T-helper 2 cell treated with Interferon-gamma antibody and Interleukin-4, amounts not matched to agents 5 μg/mL and 100 μg/mL, for 36 hours (primary cell): ENCODE data around the gene PPP2R5D.

Source experiments
- DNase-seq: peaks from one replicate; pipeline ENCODE4 v3.0.0; 2021; ENCODE audit warnings: low spot score
- H3K27ac Mint-ChIP-seq: one replicate; pipeline ENCODE4 v1.8.0; 2021; ENCODE audit warnings: mild to moderate bottlenecking, mixed read lengths
- H3K27me3 Mint-ChIP-seq: one replicate; pipeline ENCODE4 v1.8.0; 2021; ENCODE audit warnings: low read depth, mixed read lengths
- H3K36me3 Mint-ChIP-seq: one replicate; pipeline ENCODE4 v1.8.0; 2021; ENCODE audit warnings: low read depth, mixed read lengths
- H3K4me1 Mint-ChIP-seq: one replicate; pipeline ENCODE4 v1.8.0; 2021; ENCODE audit warnings: low read depth, mixed read lengths
- H3K4me3 Mint-ChIP-seq: one replicate; pipeline ENCODE4 v1.8.0; 2022; ENCODE audit warnings: mild to moderate bottlenecking, moderate library complexity, mixed read lengths
- H3K9me3 Mint-ChIP-seq: one replicate; pipeline ENCODE4 v1.8.0; 2021; ENCODE audit warnings: mixed read lengths

Gene PPP2R5D

DNA sequence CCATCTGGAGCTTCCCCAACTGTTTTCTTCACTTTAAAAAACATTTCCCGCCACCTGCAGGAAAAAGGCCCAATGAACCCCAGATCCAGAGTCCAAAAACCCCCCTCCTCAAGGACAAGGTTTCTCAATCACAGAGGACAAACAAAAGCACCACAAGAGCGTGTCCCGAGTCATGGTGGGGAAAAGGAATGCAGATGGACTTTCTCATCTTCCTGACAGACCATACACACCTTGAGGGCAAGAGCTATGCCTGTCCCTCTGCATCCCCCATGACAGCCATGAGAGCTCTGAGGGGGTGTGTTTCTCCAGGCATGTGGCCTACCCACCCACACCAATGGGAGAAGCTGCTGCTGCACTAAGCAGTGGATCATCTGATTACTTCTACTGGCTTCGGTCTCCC is 14.4 kb upstream of the PPP2R5D start:
- peaks cover 22% of the 10 kb centered on the region for H3K36me3 Mint-ChIP-seq
- H3K4me1 Mint-ChIP-seq, result peaks cover 2% of the 10 kb centered on the region
- H3K9me3 Mint-ChIP-seq, result no peaks in the 10 kb centered on the region
- no peak overlapping the region for H3K27ac Mint-ChIP-seq
- DNase-seq, result no peak
- no peak overlapping the region for H3K4me3 Mint-ChIP-seq
- no peaks in the 10 kb centered on the region for H3K27me3 Mint-ChIP-seq

DNA sequence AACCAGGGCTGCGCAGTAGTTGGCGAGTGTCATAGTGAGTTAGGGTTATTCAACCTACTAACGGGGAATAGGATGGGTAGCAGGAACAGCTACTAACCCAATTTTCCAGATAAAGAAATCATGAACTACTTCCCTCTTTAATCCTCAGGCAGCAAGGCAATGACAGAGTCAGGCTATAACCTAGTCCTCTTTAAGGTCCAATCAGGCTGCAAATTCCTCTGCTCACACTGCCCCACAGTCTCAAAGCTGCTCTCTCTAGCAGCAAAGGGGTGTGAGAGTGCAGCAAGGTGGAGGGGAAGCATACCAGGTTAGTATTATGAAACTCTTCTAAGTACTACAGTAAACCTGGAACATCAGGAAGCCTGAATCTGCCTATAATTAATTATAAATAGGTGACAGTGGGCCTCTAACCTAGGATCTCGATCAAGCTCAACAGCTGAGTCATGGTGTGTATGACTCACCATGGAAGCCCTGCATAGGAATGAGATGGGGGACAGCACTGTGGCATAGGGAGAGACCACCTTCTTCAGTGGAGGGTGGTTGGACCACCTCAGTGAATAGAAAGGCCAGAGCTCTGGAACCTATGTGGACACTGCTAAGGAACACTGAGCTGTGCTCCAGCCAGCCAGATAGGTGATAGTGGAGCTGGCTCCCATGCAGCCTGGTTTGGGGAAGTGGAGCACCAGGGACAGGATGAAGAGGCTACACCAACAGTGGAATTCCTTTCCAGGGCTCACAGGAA is 13.3 kb upstream of the PPP2R5D start:
- Mint-ChIP-seq H3K4me3 (no peak overlapping the region), H3K4me1 (peaks cover 4% of the 10 kb centered on the region), H3K27ac (peak overlapping the region; percentile 26), H3K9me3 (no peaks in the 10 kb centered on the region), H3K36me3 (peaks cover 19% of the 10 kb centered on the region), H3K27me3 (no peaks in the 10 kb centered on the region)
- DNase-seq, result no peak

GRCh38 chr6:42971746-42972327 is 12.5 kb upstream of the PPP2R5D start:
- H3K27me3 Mint-ChIP-seq, result no peaks in the 10 kb centered on the region
- H3K4me1 Mint-ChIP-seq, result peaks cover 5% of the 10 kb centered on the region
- peaks cover 22% of the 10 kb centered on the region for H3K36me3 Mint-ChIP-seq
- H3K9me3 Mint-ChIP-seq, result no peaks in the 10 kb centered on the region
- H3K27ac Mint-ChIP-seq, result no peak overlapping the region
- no peak for DNase-seq
- H3K4me3 Mint-ChIP-seq, result no peak overlapping the region

DNA sequence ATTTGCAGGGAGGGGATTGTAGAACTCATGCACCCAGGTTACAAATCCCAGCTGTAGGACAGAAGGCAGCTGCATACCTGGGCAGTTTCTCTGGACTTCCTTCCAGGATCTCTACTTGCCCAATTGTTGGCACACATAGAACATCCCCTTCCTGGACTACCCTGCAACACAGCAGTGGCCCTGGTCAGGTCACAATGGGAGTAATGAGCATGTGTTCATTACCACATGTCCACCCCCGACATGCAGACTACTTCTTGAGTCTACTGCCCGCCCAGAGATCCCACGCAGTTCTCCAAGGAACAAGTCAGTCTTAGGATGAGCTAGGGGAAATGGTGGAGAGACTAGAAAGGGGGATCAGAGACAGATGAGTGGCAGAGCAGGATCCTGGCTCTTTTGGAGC is 10.4 kb upstream of the PPP2R5D start:
- H3K27me3 Mint-ChIP-seq, result no peaks in the 10 kb centered on the region
- peak overlapping the region; percentile 11 for H3K27ac Mint-ChIP-seq
- no peak overlapping the region for H3K4me3 Mint-ChIP-seq
- no peaks in the 10 kb centered on the region for H3K9me3 Mint-ChIP-seq
- peaks cover 10% of the 10 kb centered on the region for H3K4me1 Mint-ChIP-seq
- no peak for DNase-seq
- H3K36me3 Mint-ChIP-seq, result peaks cover 23% of the 10 kb centered on the region

GRCh38 chr6:42974919-42975505 is 9.4 kb upstream of the PPP2R5D start:
- H3K27me3 Mint-ChIP-seq, result no peaks in the 10 kb centered on the region
- H3K36me3 Mint-ChIP-seq, result peaks cover 22% of the 10 kb centered on the region
- no peaks in the 10 kb centered on the region for H3K9me3 Mint-ChIP-seq
- peaks cover 20% of the 10 kb centered on the region for H3K4me1 Mint-ChIP-seq
- H3K4me3 Mint-ChIP-seq, result no peak overlapping the region
- no peak overlapping the region for H3K27ac Mint-ChIP-seq
- no peak for DNase-seq

DNA sequence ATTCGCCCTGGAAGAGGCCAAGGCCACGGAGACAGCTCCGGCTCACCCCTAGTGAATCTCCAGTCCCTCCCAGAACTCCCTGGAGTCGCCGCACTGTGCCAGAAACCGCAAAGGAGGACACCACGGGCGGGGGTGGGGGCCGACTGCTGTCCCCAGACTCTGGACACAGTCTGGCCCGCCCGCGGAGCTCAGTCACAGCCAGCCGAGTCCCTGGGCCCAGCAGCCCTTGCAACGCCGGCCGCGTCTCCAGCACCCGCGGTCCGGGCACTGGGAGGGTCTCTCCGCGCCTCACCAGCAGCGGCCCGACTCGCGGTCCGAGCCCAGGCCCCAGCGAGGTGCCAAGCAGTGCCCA is 5.9 kb upstream of the PPP2R5D start:
- H3K27me3 Mint-ChIP-seq, result no peaks in the 10 kb centered on the region
- DNase-seq, result peak; percentile 10
- H3K4me1 Mint-ChIP-seq, result peaks cover 19% of the 10 kb centered on the region
- H3K4me3 Mint-ChIP-seq, result peak overlapping the region; percentile 93
- no peaks in the 10 kb centered on the region for H3K9me3 Mint-ChIP-seq
- H3K27ac Mint-ChIP-seq, result peak overlapping the region; percentile 85
- H3K36me3 Mint-ChIP-seq, result peaks cover 12% of the 10 kb centered on the region

GRCh38 chr6:42978839-42979522 is 5.4 kb upstream of the PPP2R5D start, which contains the start of gene PEX6:
TSS of gene PEX6 (minus strand) at chr6:42979181. CDS start at chr6:42979150, 31 bp downstream.
- peak within 1 kb of the TSS; percentile 98 for H3K27ac Mint-ChIP-seq
- no peaks in the 10 kb centered on the region for H3K9me3 Mint-ChIP-seq
- peaks cover 23% of the 10 kb centered on the region for H3K4me1 Mint-ChIP-seq
- H3K36me3 Mint-ChIP-seq, result peaks cover 12% of the 10 kb centered on the region
- no peaks in the 10 kb centered on the region for H3K27me3 Mint-ChIP-seq
- H3K4me3 Mint-ChIP-seq, result peak within 1 kb of the TSS; percentile 95
- DNase-seq, result peak; percentile 92

DNA sequence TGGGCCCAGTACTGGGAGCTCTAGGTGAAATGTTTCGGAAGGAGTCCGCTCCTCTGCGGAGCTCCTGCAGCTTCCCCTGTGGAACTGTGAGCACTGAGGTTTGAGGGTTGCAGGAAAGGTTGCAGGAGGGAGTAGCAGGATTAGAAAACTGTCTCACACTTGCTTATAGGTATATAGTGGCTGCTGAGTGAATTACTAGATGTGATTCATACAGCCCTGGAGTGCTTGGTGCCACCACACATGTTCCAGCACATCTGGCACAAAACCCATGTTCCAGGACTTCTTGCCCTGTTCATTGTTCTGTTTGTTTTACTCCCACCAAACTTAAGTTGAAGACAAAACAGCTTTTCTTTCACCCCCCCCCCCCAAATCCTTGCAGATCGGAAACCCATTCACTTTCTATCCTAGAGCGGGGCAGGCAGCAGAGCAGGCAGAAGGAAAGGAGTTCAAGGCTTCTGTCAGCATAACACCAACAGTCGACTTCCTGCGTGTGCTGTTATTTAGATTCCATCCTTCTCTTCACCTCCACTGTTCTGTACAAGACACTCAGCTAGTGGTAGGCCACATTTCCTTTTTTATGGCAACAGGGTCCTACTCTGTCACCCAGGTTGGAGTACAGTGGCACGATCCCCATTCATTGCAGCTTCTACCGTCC is 4.7 kb upstream of the PPP2R5D start:
- H3K27me3 Mint-ChIP-seq, result no peaks in the 10 kb centered on the region
- H3K36me3 Mint-ChIP-seq, result peaks cover 12% of the 10 kb centered on the region
- peak overlapping the region; percentile 95 for H3K4me3 Mint-ChIP-seq
- H3K9me3 Mint-ChIP-seq, result no peaks in the 10 kb centered on the region
- DNase-seq, result no peak
- peak overlapping the region; percentile 98 for H3K27ac Mint-ChIP-seq
- H3K4me1 Mint-ChIP-seq, result peaks cover 23% of the 10 kb centered on the region

DNA sequence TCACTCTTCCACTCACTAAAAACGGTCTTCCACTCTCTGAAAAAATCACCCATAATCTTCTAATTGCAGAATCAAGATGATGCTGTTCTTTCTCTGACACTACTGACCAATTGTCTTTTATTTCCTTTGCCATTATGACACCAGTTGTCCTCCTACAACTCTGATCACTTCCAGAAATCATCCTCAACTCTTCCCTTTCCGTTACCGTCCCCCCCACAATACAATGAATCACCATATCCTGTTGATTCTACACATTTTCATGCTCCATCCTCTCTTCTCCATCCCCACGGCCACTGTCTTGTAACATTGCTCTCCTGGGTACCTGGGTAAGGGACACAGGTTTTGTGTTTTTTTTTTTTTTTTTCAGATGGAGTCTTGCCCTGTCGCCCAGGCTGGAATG is 2.5 kb upstream of the PPP2R5D start:
- H3K4me1 Mint-ChIP-seq, result peaks cover 35% of the 10 kb centered on the region
- H3K27ac Mint-ChIP-seq, result peak overlapping the region; percentile 2
- H3K4me3 Mint-ChIP-seq, result no peak overlapping the region
- no peak for DNase-seq
- peaks cover 9% of the 10 kb centered on the region for H3K36me3 Mint-ChIP-seq
- no peaks in the 10 kb centered on the region for H3K9me3 Mint-ChIP-seq
- no peaks in the 10 kb centered on the region for H3K27me3 Mint-ChIP-seq

DNA sequence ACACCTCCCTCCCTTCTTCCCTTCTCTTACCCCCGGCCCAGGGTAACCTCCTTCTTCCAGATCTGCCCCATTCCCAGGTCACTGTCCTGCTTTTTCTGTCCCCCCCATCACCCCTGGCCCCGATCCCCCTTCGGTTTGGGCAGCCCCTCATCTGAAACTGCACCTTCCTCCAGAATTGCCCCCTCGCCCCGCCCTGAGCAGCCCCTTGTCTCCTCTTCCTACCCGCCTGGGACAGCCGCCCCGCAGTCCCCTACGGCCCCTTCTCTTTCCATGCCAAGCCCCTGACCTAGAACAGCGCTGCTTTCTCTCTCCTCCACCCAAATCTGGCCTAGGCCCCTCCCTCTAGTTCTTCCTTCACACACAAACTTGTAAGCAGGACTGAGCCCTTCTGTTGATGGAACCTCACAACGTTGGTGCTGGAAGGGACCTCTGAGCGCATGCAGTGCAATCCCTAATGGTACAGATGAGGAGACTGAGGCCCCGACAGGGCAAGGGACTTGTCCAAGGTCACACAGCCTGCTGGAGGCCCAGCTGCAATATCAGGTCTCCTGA is 630 bp downstream of the PPP2R5D start:
- Mint-ChIP-seq H3K4me1 (peaks cover 35% of the 10 kb centered on the region), H3K4me3 (peak overlapping the region; percentile 94), H3K27ac (peak overlapping the region; percentile 90), H3K9me3 (no peaks in the 10 kb centered on the region), H3K36me3 (peaks cover 18% of the 10 kb centered on the region), H3K27me3 (no peaks in the 10 kb centered on the region)
- DNase-seq, result peak; percentile 14

GRCh38 chr6:42987533-42988451 is 3.4 kb downstream of the PPP2R5D start:
- Mint-ChIP-seq H3K9me3 (no peaks in the 10 kb centered on the region), H3K36me3 (peaks cover 25% of the 10 kb centered on the region), H3K27ac (peak overlapping the region; percentile 6), H3K27me3 (no peaks in the 10 kb centered on the region), H3K4me1 (peaks cover 35% of the 10 kb centered on the region), H3K4me3 (no peak overlapping the region)
- DNase-seq, result no peak

- Mint-ChIP-seq H3K4me3 (no peak overlapping the region), H3K4me1 (peaks cover 35% of the 10 kb centered on the region), H3K27me3 (no peaks in the 10 kb centered on the region), H3K9me3 (no peaks in the 10 kb centered on the region), H3K27ac (no peak overlapping the region), H3K36me3 (peaks cover 26% of the 10 kb centered on the region)
- no peak for DNase-seq
Observed at GRCh38 chr6:42988486-42989020, 4.2 kb downstream of the PPP2R5D start.
